Measurements from ENCODE around the gene SARDH.

The SARDH gene

DNA sequence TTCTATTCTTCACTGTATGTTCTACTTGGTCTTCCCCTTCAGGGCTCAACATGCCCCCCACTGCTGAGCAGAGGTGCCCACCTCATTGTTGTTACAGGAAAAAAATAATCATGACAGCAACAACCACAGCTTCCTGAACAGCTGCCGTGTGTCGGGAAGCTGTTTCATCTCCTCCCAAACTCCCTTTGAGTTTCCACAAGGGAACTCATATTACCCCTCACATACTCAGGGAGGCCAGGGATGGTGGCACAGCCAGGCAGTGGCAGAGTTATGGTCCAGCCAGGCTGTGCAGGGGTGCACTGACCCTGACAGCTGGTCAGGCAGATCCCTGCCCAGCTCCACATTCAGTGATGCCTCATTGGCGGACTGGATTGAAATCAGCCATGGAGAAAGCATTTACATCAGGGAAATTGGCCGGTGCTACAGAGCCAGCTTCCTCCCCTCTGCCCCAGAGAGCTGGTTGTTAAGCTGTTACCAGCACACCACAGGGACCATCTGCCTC, 37.3 kb downstream of the SARDH start:
- Histone ChIP-seq H3K4me1 (ENCODE audit: control insufficient read depth in 1 of 2, insufficient read depth in 2 of 2, low read length in 2 of 2) (peaks cover 0 to 14% of the 10 kb centered on the region in 2 donors), H3K36me3 (ENCODE audit: control insufficient read depth in 1 of 2, insufficient read depth in 2 of 2, low read length in 2 of 2) (no peaks in the 10 kb centered on the region), H3K9me3 (ENCODE audit: control insufficient read depth in 1 of 2, low read length in 2 of 2) (no peaks in the 10 kb centered on the region), H3K4me3 (ENCODE audit: low read depth in 1 of 2, low read length in 2 of 2) (no peak overlapping the region), H3K27ac (ENCODE audit: low read length) (no peak overlapping the region), H3K27me3 (ENCODE audit: low read depth, low read length) (no peaks in the 10 kb centered on the region)

DNA sequence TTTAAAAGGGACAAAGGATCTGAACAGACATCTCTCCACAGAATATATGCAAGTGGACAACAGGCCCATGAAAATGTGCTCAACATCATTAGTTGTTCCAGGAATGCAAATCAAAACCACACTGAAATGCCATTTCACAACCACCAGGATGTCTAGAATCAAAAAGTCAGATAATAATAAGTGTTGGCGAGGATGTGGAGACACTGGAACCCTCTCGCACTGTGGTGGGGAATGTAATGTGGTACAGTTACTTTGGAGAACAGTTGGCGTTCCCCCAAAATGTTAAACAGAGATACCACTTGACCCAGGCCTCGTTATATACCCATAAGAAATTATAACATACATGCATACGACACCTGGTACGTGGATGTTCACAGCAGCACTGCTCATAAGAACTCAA, 38.6 kb downstream of the SARDH start:
- no peaks in the 10 kb centered on the region for H3K9me3 ChIP-seq (ENCODE audit: control insufficient read depth in 1 of 2, low read length in 2 of 2)

DNA sequence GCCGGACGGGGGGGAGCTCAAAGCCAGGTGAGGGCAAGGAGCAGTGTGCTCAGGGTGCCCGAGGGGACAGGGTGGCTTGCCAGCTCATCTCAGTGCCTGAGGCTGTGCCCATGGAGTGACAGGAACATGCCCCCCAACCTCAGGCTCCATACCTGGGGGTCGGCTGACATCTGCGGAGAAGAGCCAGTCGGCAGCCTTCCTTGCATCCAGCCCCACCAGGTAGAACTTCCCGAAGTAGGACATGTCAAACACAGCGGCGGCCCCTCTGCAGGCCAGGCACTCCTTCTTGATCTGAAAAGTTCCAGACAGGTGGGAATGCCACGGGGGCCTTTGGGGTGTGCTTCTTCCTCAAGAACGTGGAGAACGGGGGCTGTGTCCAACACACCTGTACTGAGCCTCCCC, 42.1 kb downstream of the SARDH start:
- Histone ChIP-seq H3K27me3 (ENCODE audit: low read depth, low read length) (no peaks in the 10 kb centered on the region), H3K4me1 (ENCODE audit: control insufficient read depth in 1 of 2, insufficient read depth in 2 of 2, low read length in 2 of 2) (no peaks in the 10 kb centered on the region), H3K36me3 (ENCODE audit: control insufficient read depth in 1 of 2, insufficient read depth in 2 of 2, low read length in 2 of 2) (peaks cover 0 to 5% of the 10 kb centered on the region in 2 donors), H3K27ac (ENCODE audit: low read length) (no peak overlapping the region), H3K9me3 (ENCODE audit: control insufficient read depth in 1 of 2, low read length in 2 of 2) (no peaks in the 10 kb centered on the region), H3K4me3 (ENCODE audit: low read depth in 1 of 2, low read length in 2 of 2) (no peak overlapping the region)

More for the DNA sequence above, 38.6 kb downstream of the SARDH start:
- Histone ChIP-seq H3K4me1 (ENCODE audit: control insufficient read depth in 1 of 2, insufficient read depth in 2 of 2, low read length in 2 of 2) (peaks cover 0 to 14% of the 10 kb centered on the region in 2 donors), H3K36me3 (ENCODE audit: control insufficient read depth in 1 of 2, insufficient read depth in 2 of 2, low read length in 2 of 2) (no peaks in the 10 kb centered on the region), H3K27ac (ENCODE audit: low read length) (no peak overlapping the region), H3K4me3 (ENCODE audit: low read depth in 1 of 2, low read length in 2 of 2) (no peak overlapping the region), H3K27me3 (ENCODE audit: low read depth, low read length) (no peaks in the 10 kb centered on the region)

DNA sequence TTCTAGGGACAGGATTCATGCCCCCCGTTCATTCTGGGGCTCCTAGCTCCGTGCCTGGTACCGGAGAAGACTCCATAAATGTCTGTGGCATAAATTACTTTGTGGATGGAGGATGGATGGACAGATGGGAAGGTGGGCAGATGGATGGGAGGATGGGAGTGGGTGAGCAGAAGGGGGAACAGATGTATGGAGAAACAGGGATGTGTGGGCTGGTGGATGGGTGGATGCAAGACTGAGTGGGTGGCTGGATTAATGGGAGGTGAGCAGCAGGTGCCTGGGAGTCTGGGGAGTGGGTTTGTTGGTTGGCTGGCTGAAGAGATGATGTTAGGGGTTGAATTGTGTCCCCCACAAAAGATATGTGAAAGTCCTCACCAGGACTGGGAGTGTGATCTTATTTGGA, 43.5 kb downstream of the SARDH start:
- no peak overlapping the region for H3K27ac ChIP-seq (ENCODE audit: low read length)
- no peaks in the 10 kb centered on the region for H3K4me1 ChIP-seq (ENCODE audit: control insufficient read depth in 1 of 2, insufficient read depth in 2 of 2, low read length in 2 of 2)
- no peaks in the 10 kb centered on the region for H3K27me3 ChIP-seq (ENCODE audit: low read depth, low read length)
- peaks cover 0 to 5% of the 10 kb centered on the region in 2 donors for H3K36me3 ChIP-seq (ENCODE audit: control insufficient read depth in 1 of 2, insufficient read depth in 2 of 2, low read length in 2 of 2)
- H3K4me3 ChIP-seq (ENCODE audit: low read depth in 1 of 2, low read length in 2 of 2) = no peak overlapping the region
- H3K9me3 ChIP-seq (ENCODE audit: control insufficient read depth in 1 of 2, low read length in 2 of 2) = no peaks in the 10 kb centered on the region

DNA sequence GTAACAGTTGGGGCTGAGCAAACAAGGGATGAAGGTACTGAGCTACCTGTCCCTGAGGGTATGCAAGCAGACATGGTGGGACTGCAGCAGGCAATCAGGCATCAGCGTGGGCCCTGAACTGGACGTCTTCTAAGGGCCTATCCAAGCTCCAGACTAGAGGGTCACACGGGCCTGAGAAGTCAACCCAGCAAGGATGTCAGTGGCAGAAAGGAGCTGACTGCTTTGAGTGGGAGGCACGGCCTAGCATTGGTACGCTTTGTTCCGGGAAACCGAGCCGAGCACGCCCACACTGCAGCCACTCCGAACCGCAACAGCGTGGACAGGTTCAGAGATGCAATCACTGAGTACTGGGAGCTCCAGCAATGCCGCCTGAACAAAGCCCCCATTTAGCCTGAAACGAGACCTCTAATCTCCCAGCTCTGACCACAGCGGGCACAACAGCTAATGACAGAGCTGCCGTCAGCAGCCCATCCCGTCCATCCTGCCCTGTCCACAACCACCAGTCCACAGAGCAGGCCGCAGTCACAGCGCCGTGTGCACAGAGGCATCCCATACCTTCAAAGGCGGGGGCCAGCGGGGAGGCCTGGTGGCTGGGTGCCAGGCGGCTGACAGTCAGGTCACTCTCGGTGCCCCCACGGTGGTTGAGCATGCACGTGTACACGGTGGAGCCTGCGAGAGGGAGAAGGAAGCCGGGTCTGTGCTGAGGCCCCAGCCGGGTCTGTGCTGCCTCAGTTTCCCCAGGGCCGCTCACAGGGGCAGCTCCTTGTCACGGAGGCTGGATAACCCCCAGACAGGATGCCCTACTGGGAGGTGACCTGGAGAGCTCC, 44.2 kb downstream of the SARDH start:
- no peaks in the 10 kb centered on the region for H3K9me3 ChIP-seq (ENCODE audit: control insufficient read depth in 1 of 2, low read length in 2 of 2)
- H3K27ac ChIP-seq (ENCODE audit: low read length) = no peak overlapping the region
- H3K4me3 ChIP-seq (ENCODE audit: low read depth in 1 of 2, low read length in 2 of 2) = no peak overlapping the region
- no peaks in the 10 kb centered on the region for H3K4me1 ChIP-seq (ENCODE audit: control insufficient read depth in 1 of 2, insufficient read depth in 2 of 2, low read length in 2 of 2)
- H3K36me3 ChIP-seq (ENCODE audit: control insufficient read depth in 1 of 2, insufficient read depth in 2 of 2, low read length in 2 of 2) = peaks cover 0 to 5% of the 10 kb centered on the region in 2 donors
- H3K27me3 ChIP-seq (ENCODE audit: low read depth, low read length) = no peaks in the 10 kb centered on the region

DNA sequence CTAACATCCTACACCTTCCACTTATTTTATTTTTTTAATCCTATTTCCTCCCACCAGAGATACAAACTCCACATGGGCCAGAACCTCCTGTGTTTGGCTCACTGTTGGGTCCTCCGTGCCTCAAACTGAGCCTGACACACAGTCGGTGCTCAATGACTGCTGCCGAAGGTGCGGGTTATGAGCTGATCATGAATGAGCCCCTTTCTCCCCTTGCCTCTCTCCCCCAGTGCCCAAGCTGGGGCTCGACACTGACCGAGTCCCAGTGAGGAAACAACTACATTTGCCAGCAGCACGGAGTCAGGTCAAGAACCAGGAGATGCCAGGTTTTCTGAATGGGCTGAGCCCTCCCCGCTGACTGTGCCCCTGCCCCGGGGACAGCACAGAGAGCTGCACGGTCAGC, 45.0 kb downstream of the SARDH start:
- Histone ChIP-seq H3K27me3 (ENCODE audit: low read depth, low read length) (no peaks in the 10 kb centered on the region), H3K4me3 (ENCODE audit: low read depth in 1 of 2, low read length in 2 of 2) (no peak overlapping the region), H3K9me3 (ENCODE audit: control insufficient read depth in 1 of 2, low read length in 2 of 2) (no peaks in the 10 kb centered on the region), H3K27ac (ENCODE audit: low read length) (no peak overlapping the region), H3K4me1 (ENCODE audit: control insufficient read depth in 1 of 2, insufficient read depth in 2 of 2, low read length in 2 of 2) (no peaks in the 10 kb centered on the region), H3K36me3 (ENCODE audit: control insufficient read depth in 1 of 2, insufficient read depth in 2 of 2, low read length in 2 of 2) (peaks cover 0 to 5% of the 10 kb centered on the region in 2 donors)

DNA sequence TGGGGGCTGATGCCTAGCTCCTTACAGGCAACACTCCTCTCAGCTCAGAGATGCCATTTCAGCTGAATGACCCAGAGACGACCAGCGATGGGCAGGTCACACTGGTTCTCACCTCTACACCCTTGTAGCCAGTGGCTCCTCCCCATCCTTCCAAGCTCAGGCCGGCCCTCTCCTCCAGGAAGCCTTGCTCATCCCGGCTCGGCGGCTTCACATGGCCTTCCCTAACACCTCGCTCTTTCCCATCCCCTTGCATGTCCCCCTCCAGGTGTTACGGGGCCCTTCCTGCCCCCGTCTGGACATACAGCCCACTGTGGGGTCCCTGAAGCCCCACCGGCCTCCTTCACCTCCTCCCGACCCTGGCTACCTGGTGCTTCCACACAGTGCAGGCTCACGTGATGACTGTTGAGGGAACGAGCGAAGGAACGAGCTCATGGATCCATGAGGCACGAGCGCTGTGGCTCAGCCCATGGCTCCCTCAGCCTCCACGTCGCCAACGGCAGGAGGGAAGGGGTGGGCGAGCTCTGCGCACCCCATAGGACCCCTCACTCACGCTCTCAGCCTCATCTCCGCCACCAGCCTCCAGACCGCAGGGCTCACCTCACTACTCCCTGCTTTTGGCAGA, 45.7 kb downstream of the SARDH start:
- Histone ChIP-seq H3K4me3 (ENCODE audit: low read depth in 1 of 2, low read length in 2 of 2) (no peak overlapping the region), H3K36me3 (ENCODE audit: control insufficient read depth in 1 of 2, insufficient read depth in 2 of 2, low read length in 2 of 2) (peaks cover 0 to 5% of the 10 kb centered on the region in 2 donors), H3K27ac (ENCODE audit: low read length) (no peak overlapping the region), H3K4me1 (ENCODE audit: control insufficient read depth in 1 of 2, insufficient read depth in 2 of 2, low read length in 2 of 2) (no peaks in the 10 kb centered on the region), H3K9me3 (ENCODE audit: control insufficient read depth in 1 of 2, low read length in 2 of 2) (no peaks in the 10 kb centered on the region), H3K27me3 (ENCODE audit: low read depth, low read length) (no peaks in the 10 kb centered on the region)

DNA sequence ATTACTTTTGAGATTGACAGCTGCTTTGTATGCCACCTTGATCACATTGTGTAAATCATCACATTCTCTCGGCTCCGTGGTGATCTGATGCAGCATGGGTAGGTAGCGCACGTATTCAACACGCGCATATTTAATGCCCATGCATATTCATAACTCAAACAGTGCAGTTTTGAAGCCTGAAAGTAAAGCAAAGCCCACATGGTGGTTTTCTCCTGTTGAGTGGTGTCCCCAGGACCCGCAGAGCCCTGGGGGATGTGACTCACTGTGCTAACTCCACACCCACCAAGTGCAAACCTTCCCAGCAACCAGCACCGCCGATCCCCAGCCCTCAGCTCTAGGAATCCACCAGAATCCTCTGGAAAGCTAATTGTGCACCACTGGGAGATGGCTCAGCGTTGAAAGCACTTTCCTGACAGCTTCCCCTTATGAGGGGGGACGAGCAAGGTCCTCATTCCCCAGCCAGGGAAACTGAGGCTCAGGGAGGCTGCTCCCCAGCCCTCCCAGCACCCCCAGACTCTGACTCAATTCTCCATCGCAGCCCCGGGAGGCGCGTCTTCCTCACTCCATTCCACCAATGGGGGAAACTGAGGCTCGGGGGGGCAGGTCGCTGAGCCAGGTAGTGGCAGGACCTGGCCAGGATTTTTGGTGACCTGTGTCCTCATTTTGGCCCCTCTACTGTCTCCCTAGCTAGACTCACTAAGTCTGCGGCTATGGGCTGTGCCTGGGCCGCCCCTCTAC, 46.4 kb downstream of the SARDH start:
- Histone ChIP-seq H3K36me3 (ENCODE audit: control insufficient read depth in 1 of 2, insufficient read depth in 2 of 2, low read length in 2 of 2) (peaks cover 0 to 5% of the 10 kb centered on the region in 2 donors), H3K4me3 (ENCODE audit: low read depth in 1 of 2, low read length in 2 of 2) (no peak overlapping the region), H3K27ac (ENCODE audit: low read length) (no peak overlapping the region), H3K27me3 (ENCODE audit: low read depth, low read length) (no peaks in the 10 kb centered on the region), H3K4me1 (ENCODE audit: control insufficient read depth in 1 of 2, insufficient read depth in 2 of 2, low read length in 2 of 2) (no peaks in the 10 kb centered on the region), H3K9me3 (ENCODE audit: control insufficient read depth in 1 of 2, low read length in 2 of 2) (no peaks in the 10 kb centered on the region)

DNA sequence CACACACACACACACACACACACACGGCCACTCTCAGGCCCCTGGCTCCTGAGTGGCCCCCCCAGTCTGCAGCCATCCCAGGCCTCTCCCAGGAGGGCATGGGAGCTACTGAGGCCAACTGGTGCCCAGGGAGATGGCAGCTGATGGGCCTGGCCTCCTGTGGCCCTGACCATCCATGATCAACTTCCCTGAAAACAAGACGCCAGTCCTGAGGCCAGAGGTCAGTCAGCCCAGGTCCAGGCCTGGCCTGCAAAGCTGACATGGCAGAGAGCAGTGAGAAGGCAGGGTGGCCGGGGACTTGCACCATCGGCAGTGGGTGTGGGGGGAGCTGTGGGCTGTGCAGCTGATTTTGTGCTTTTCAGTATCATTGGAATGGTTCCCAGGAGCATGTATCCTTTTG, 47.0 kb downstream of the SARDH start:
- Histone ChIP-seq H3K27me3 (ENCODE audit: low read depth, low read length) (no peaks in the 10 kb centered on the region), H3K4me3 (ENCODE audit: low read depth in 1 of 2, low read length in 2 of 2) (no peak overlapping the region), H3K27ac (ENCODE audit: low read length) (no peak overlapping the region), H3K36me3 (ENCODE audit: control insufficient read depth in 1 of 2, insufficient read depth in 2 of 2, low read length in 2 of 2) (peaks cover 0 to 5% of the 10 kb centered on the region in 2 donors), H3K9me3 (ENCODE audit: control insufficient read depth in 1 of 2, low read length in 2 of 2) (no peaks in the 10 kb centered on the region), H3K4me1 (ENCODE audit: control insufficient read depth in 1 of 2, insufficient read depth in 2 of 2, low read length in 2 of 2) (no peaks in the 10 kb centered on the region)

DNA sequence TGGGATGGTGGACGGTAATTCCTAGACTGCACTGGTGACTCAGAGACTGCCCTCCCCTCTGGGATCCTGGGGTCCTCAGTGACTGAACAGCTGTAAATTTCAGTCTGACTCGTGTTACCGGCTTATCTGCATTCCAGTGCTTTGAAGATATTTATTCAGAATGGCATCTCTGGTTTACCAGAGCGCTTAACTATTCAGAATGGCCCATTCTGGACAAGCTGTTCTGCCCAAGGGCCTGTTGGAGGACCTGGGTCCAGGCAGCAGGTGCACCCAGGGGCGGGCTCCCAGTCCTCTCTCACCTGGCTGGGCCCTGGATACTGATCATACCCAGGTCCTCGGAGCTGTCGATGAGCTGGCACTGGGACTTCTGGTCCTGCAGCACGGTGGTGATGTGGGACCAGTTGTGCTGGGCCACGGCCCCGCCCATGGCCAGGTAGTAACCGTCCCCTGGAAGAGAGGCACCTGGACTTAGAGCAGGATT, 48.0 kb downstream of the SARDH start:
- Histone ChIP-seq H3K4me1 (ENCODE audit: control insufficient read depth in 1 of 2, insufficient read depth in 2 of 2, low read length in 2 of 2) (no peaks in the 10 kb centered on the region), H3K27ac (ENCODE audit: low read length) (no peak overlapping the region), H3K27me3 (ENCODE audit: low read depth, low read length) (no peaks in the 10 kb centered on the region), H3K9me3 (ENCODE audit: control insufficient read depth in 1 of 2, low read length in 2 of 2) (no peaks in the 10 kb centered on the region), H3K4me3 (ENCODE audit: low read depth in 1 of 2, low read length in 2 of 2) (no peak overlapping the region), H3K36me3 (ENCODE audit: control insufficient read depth in 1 of 2, insufficient read depth in 2 of 2, low read length in 2 of 2) (peaks cover 0 to 5% of the 10 kb centered on the region in 2 donors)

DNA sequence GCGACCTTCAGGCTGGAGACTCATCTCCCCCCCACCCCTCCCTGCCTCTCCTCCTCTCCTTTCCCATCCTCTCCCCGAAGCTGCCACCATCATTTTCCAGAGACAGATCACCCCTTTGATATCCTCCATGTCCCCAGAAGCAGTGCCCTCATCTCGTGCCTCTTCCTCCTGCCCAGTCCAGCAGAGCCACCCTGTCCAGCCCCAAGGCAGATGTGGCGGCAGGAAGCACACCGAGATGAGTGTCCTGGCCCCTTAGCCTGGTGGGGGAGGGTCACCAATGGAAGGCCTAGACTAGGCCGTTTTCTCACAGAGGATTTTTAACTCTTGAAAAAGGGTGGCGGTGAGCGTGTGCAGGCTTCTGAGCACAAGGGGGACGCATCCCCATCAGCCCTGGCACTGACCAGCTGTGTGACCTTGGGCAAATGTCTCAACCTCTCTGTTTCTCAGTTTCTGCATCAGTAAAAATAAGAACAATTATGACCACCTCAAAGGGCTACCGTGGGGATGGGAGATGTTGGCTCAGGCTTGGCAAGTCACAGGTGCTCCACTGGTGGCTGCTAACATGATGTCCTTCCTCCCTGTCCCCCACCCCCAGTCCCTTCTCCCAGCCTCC, 48.9 kb downstream of the SARDH start:
- peaks cover 0 to 3% of the 10 kb centered on the region in 2 donors for H3K36me3 ChIP-seq (ENCODE audit: control insufficient read depth in 1 of 2, insufficient read depth in 2 of 2, low read length in 2 of 2)
- no peaks in the 10 kb centered on the region for H3K4me1 ChIP-seq (ENCODE audit: control insufficient read depth in 1 of 2, insufficient read depth in 2 of 2, low read length in 2 of 2)
- no peaks in the 10 kb centered on the region for H3K27me3 ChIP-seq (ENCODE audit: low read depth, low read length)
- no peak overlapping the region for H3K27ac ChIP-seq (ENCODE audit: low read length)
- no peaks in the 10 kb centered on the region for H3K9me3 ChIP-seq (ENCODE audit: control insufficient read depth in 1 of 2, low read length in 2 of 2)
- no peak overlapping the region for H3K4me3 ChIP-seq (ENCODE audit: low read depth in 1 of 2, low read length in 2 of 2)

Data from muscle layer of duodenum (tissue), 2 donors.